HG02943 (cell line): ENCODE results near the gene ZNG1F.
"Not testable (repeated sequence)": the region's sequence is repeated elsewhere in the genome, so short reads cannot be mapped to it uniquely, and the experiment has no call there.

Experiments used
- ATAC-seq: cut with Tn5 transposase; IDR thresholded peaks from one replicate; pipeline ENCODE4 v1.9.1; 2021; ENCODE audit warnings: mild to moderate bottlenecking, low read depth, moderate library complexity; ENCODE audit not compliant: unreplicated experiment

The ZNG1F gene

GRCh38 chr9:41123812-41124211, 65.3 kb downstream of the ZNG1F start:
- not testable (repeated sequence) for ATAC-seq

- ATAC-seq: not testable (repeated sequence)
Observed at GRCh38 chr9:41123396-41123795, 65.7 kb downstream of the ZNG1F start.

GRCh38 chr9:41120696-41121095, 68.4 kb downstream of the ZNG1F start:
- not testable (repeated sequence) for ATAC-seq

GRCh38 chr9:41119719-41120118, 69.4 kb downstream of the ZNG1F start:
- not testable (repeated sequence) for ATAC-seq

- not testable (repeated sequence) for ATAC-seq
Observed at GRCh38 chr9:41119311-41119710, 69.8 kb downstream of the ZNG1F start.

- not testable (repeated sequence) for ATAC-seq
Observed at GRCh38 chr9:41113348-41113747, 75.8 kb downstream of the ZNG1F start.

GRCh38 chr9:41111414-41111813, 77.7 kb downstream of the ZNG1F start:
- not testable (repeated sequence) for ATAC-seq

- ATAC-seq: not testable (repeated sequence)
Observed at GRCh38 chr9:41110913-41111312, 78.2 kb downstream of the ZNG1F start.

- ATAC-seq: not testable (repeated sequence)
Observed at GRCh38 chr9:41109253-41109652, 79.9 kb downstream of the ZNG1F start.

GRCh38 chr9:41108816-41109215, 80.3 kb downstream of the ZNG1F start:
- ATAC-seq: not testable (repeated sequence)

- not testable (repeated sequence) for ATAC-seq
Observed at GRCh38 chr9:41106472-41107116, 82.5 kb downstream of the ZNG1F start.

GRCh38 chr9:41105557-41106253, 83.4 kb downstream of the ZNG1F start:
- ATAC-seq: not testable (repeated sequence)

- ATAC-seq: not testable (repeated sequence)
Observed at GRCh38 chr9:41104542-41104941, 84.6 kb downstream of the ZNG1F start.

GRCh38 chr9:41100508-41100907, 88.6 kb downstream of the ZNG1F start:
- not testable (repeated sequence) for ATAC-seq

GRCh38 chr9:41098759-41099158, 90.4 kb downstream of the ZNG1F start:
- not testable (repeated sequence) for ATAC-seq

GRCh38 chr9:41095060-41095459, 94.1 kb downstream of the ZNG1F start:
- not testable (repeated sequence) for ATAC-seq

GRCh38 chr9:41094010-41094773, 94.9 kb downstream of the ZNG1F start:
- ATAC-seq: not testable (repeated sequence)

- ATAC-seq: not testable (repeated sequence)
Observed at GRCh38 chr9:41090922-41091321, 98.2 kb downstream of the ZNG1F start.

- ATAC-seq: not testable (repeated sequence)
Observed at GRCh38 chr9:41090386-41090785, 98.7 kb downstream of the ZNG1F start.

GRCh38 chr9:41088450-41089059, 100.6 kb downstream of the ZNG1F start:
- ATAC-seq: not testable (repeated sequence)

GRCh38 chr9:41087929-41088328, 101.2 kb downstream of the ZNG1F start:
- ATAC-seq: not testable (repeated sequence)
